SKM-1 (cell line): ENCODE measurements around the gene CWF19L1.
"Not testable (repeated sequence)": the region's sequence is repeated elsewhere in the genome, so short reads cannot be mapped to it uniquely, and the experiment has no call there.

ENCODE experiments used
- DNase-seq: peaks from one replicate; lab custom pipeline; 2025; ENCODE audit not compliant: unreplicated experiment; lab: John Stamatoyannopoulos, UW

Gene CWF19L1

GRCh38 chr10:100267239-100268104, at the start of gene CWF19L1:
Gene CWF19L1, minus strand, starts transcription at chr10:100267638. Its CDS starts 45 bp downstream, at chr10:100267593.
- DNase-seq = peak; percentile 43

- no peak for DNase-seq
These were observed 48.2 kb upstream of the CWF19L1 start for GRCh38 chr10:100315615-100316014.

GRCh38 chr10:100311298-100311697, 43.9 kb upstream of the CWF19L1 start:
- no peak for DNase-seq

- no peak for DNase-seq
These were observed 40.2 kb upstream of the CWF19L1 start for GRCh38 chr10:100307684-100308083.

GRCh38 chr10:100306861-100307260, 39.4 kb upstream of the CWF19L1 start:
- no peak for DNase-seq

- DNase-seq = no peak
These were observed 37.0 kb upstream of the CWF19L1 start for GRCh38 chr10:100304414-100304813.

GRCh38 chr10:100303724-100304319, 36.4 kb upstream of the CWF19L1 start:
- DNase-seq = no peak

GRCh38 chr10:100301123-100301522, 33.7 kb upstream of the CWF19L1 start:
- DNase-seq = not testable (repeated sequence)

- DNase-seq = no peak
These were observed 29.8 kb upstream of the CWF19L1 start for GRCh38 chr10:100297242-100297641.

GRCh38 chr10:100293066-100293465, 25.6 kb upstream of the CWF19L1 start:
- DNase-seq = no peak

GRCh38 chr10:100292300-100292699, 24.9 kb upstream of the CWF19L1 start:
- not testable (repeated sequence) for DNase-seq

GRCh38 chr10:100291356-100291755, 23.9 kb upstream of the CWF19L1 start:
- DNase-seq = peak; percentile 84

GRCh38 chr10:100289641-100290040, 22.2 kb upstream of the CWF19L1 start:
- DNase-seq = no peak

GRCh38 chr10:100288196-100288595, 20.8 kb upstream of the CWF19L1 start:
- no peak for DNase-seq

GRCh38 chr10:100287756-100288155, 20.3 kb upstream of the CWF19L1 start:
- DNase-seq = no peak

- DNase-seq = peak; percentile 66
These were observed 18.9 kb upstream of the CWF19L1 start, which contains the start of gene BLOC1S2 for GRCh38 chr10:100286051-100287033. Gene BLOC1S2, minus strand, starts transcription at chr10:100286680. Its CDS starts 21 bp downstream, at chr10:100286659.

GRCh38 chr10:100285326-100285725, 17.9 kb upstream of the CWF19L1 start:
- not testable (repeated sequence) for DNase-seq

- DNase-seq = no peak
These were observed 15.5 kb upstream of the CWF19L1 start for GRCh38 chr10:100282907-100283306.

- not testable (repeated sequence) for DNase-seq
These were observed 9.5 kb upstream of the CWF19L1 start for GRCh38 chr10:100276971-100277370.

GRCh38 chr10:100265821-100266485, 1.5 kb downstream of the CWF19L1 start:
- no peak for DNase-seq
